Eye (tissue), 1 donor: Measurements from ENCODE around the gene EML6.

ENCODE experiments used
- DNase-seq: peaks from one replicate; pipeline ENCODE4 v3.0.0-alpha.2; 2015

The EML6 gene

GRCh38 chr2:54950811-54951210, 227.3 kb downstream of the EML6 start:
- DNase-seq, result no peak

GRCh38 chr2:54952425-54952824, 229.0 kb downstream of the EML6 start:
- DNase-seq, result no peak

- no peak for DNase-seq
Observed at GRCh38 chr2:54952978-54953456, 229.6 kb downstream of the EML6 start.

GRCh38 chr2:54954158-54954557, 230.7 kb downstream of the EML6 start:
- DNase-seq, result no peak

GRCh38 chr2:54954705-54955357, 231.4 kb downstream of the EML6 start:
- peak; percentile 40 for DNase-seq

GRCh38 chr2:54955358-54956110, 232.1 kb downstream of the EML6 start:
- no peak for DNase-seq

- no peak for DNase-seq
Observed at GRCh38 chr2:54956111-54956627, 232.7 kb downstream of the EML6 start.

- DNase-seq, result no peak
Observed at GRCh38 chr2:54957321-54957999, 234.0 kb downstream of the EML6 start.

GRCh38 chr2:54958717-54959371, 235.4 kb downstream of the EML6 start:
- DNase-seq, result no peak

GRCh38 chr2:54960164-54960563, 236.7 kb downstream of the EML6 start:
- no peak for DNase-seq

- no peak for DNase-seq
Observed at GRCh38 chr2:54962511-54962910, 239.0 kb downstream of the EML6 start.

GRCh38 chr2:54962935-54963440, 239.5 kb downstream of the EML6 start:
- DNase-seq, result no peak

- DNase-seq, result no peak
Observed at GRCh38 chr2:54963476-54963875, 240.0 kb downstream of the EML6 start.

- no peak for DNase-seq
Observed at GRCh38 chr2:54964271-54964670, 240.8 kb downstream of the EML6 start.

GRCh38 chr2:54964816-54965215, 241.4 kb downstream of the EML6 start:
- no peak for DNase-seq

- no peak for DNase-seq
Observed at GRCh38 chr2:54965425-54965824, 242.0 kb downstream of the EML6 start.

GRCh38 chr2:54966165-54966832, 242.8 kb downstream of the EML6 start:
- DNase-seq, result no peak

- no peak for DNase-seq
Observed at GRCh38 chr2:54966837-54967236, 243.4 kb downstream of the EML6 start.

GRCh38 chr2:54967269-54967668, 243.8 kb downstream of the EML6 start:
- peak; percentile 58 for DNase-seq

GRCh38 chr2:54967759-54968365, 244.4 kb downstream of the EML6 start:
- DNase-seq, result no peak

GRCh38 chr2:54968561-54969218, 245.2 kb downstream of the EML6 start:
- DNase-seq, result no peak
